HL-60 (cell line): ENCODE data around the gene TMCO2.

Source experiments
- DNase-seq, 2 experiments: peaks; one replicate each; pipeline ENCODE4 v3.0.0-alpha.2; 2010 to 2020; ENCODE audit warnings: low read depth in 1 of 2, low spot score in 1 of 2
- H3K27ac ChIP-seq: fragments of 250-450 bp; sonication (Bioruptor Pico); replicated peaks from 2 replicates; pipeline ENCODE4 v1.5.1; 2020; ENCODE audit warnings: mild to moderate bottlenecking, moderate library complexity
- H3K27me3 ChIP-seq: fragments of 250-450 bp; sonication (Bioruptor Pico); 2 replicates; pipeline ENCODE4 v1.5.1; 2021; ENCODE audit warnings: mild to moderate bottlenecking, moderate library complexity; ENCODE audit not compliant: insufficient read depth, poor library complexity, severe bottlenecking
- H3K4me3 ChIP-seq: replicated peaks from 2 replicates; pipeline ENCODE4 v1.5.1; 2011; ENCODE audit warnings: mild to moderate bottlenecking, control low read depth, low read length; ENCODE audit not compliant: insufficient read depth
- CTCF ChIP-seq: IDR thresholded peaks from one replicate; pipeline ENCODE4 v1.5.1; 2011; ENCODE audit warnings: low read length, control low read depth, inconsistent platforms; ENCODE audit not compliant: insufficient read depth
- GABPA ChIP-seq: IDR thresholded peaks from 2 replicates; pipeline ENCODE4 v1.6.1; 2012; ENCODE audit warnings: low read depth
- POLR2AphosphoS5 ChIP-seq: IDR thresholded peaks from 2 replicates; pipeline ENCODE4 v1.6.1; 2012; ENCODE audit warnings: low read depth
- REST ChIP-seq: IDR thresholded peaks from 2 replicates; pipeline ENCODE4 v1.6.1; 2012; ENCODE audit warnings: low read depth; ENCODE audit not compliant: insufficient replicate concordance
- SPI1 ChIP-seq: IDR thresholded peaks from 2 replicates; pipeline ENCODE4 v1.6.1; 2012; ENCODE audit warnings: low read depth, mild to moderate bottlenecking, borderline replicate concordance

The TMCO2 gene

GRCh38 chr1:40226192-40226591 lies 21.5 kb upstream of the TMCO2 start:
- TF ChIP-seq SPI1 (no peak), REST (no peak), CTCF (no peak), POLR2AphosphoS5 (no peak), GABPA (no peak)
- Histone ChIP-seq H3K4me3 (no peak overlapping the region), H3K27me3 (no peaks in the 10 kb centered on the region), H3K27ac (no peak overlapping the region)
- DNase-seq: no peak

- no peak overlapping the region for H3K27ac ChIP-seq
- no peaks in the 10 kb centered on the region for H3K27me3 ChIP-seq
- H3K4me3 ChIP-seq: no peak overlapping the region
- DNase-seq: no peak
- no peak for TF ChIP-seq REST
- TF ChIP-seq SPI1: no peak
- TF ChIP-seq GABPA: no peak
- TF ChIP-seq CTCF: no peak
- TF ChIP-seq POLR2AphosphoS5: no peak
Measured at GRCh38 chr1:40232444-40232843, 15.3 kb upstream of the TMCO2 start.

- H3K27me3 ChIP-seq: no peaks in the 10 kb centered on the region
- TF ChIP-seq SPI1 (no peak), GABPA (no peak), CTCF (no peak), POLR2AphosphoS5 (no peak), REST (no peak)
- no peak for DNase-seq
- no peak overlapping the region for H3K4me3 ChIP-seq
- H3K27ac ChIP-seq: no peak overlapping the region
Measured at GRCh38 chr1:40239626-40240025, 8.1 kb upstream of the TMCO2 start.
